Endothelial cell of umbilical vein (primary cell): ENCODE data around the gene PDLIM5. TPM values are rescaled to one million over a fixed set of nuclear protein-coding genes. Genes with fewer than 3 reads are reported as not detected.

ENCODE experiments used
- BruUV-seq: library from RNA; stranded (reverse); fragments of 400-500 nt; replicated peaks from 2 replicates; lab custom pipeline; 2021; lab: Mats Ljungman, UMichigan
- CTCF ChIA-PET: fragments of 300-600, 350-600 bp; sonication (Branson Sonifier 250); formaldehyde crosslinking; loops from one replicate; lab custom pipeline; 2021; ENCODE audit warnings: antibody characterized with exemption, inconsistent platforms; lab: Charles Lee
- POLR2A ChIA-PET: fragments of 300-600, 350-600 bp; sonication (Branson Sonifier 250); formaldehyde crosslinking; loops from one replicate; lab custom pipeline; 2021; ENCODE audit warnings: antibody characterized with exemption, inconsistent platforms; lab: Charles Lee
- DNase-seq: peaks from one replicate; pipeline ENCODE4 v3.0.0-alpha.2; 2011; ENCODE audit warnings: low read depth, low spot score
- FAIRE-seq: peaks from 2 replicates; lab custom pipeline; 2011; peaks lifted over from hg19 to GRCh38; lab: Jason Lieb, UNC
- H2AFZ ChIP-seq: 2 replicates; pipeline ENCODE4 v1.6.0; 2012; ENCODE audit warnings: low read depth, low read length, control low read depth, inconsistent platforms
- H3K27ac ChIP-seq: 2 replicates; pipeline ENCODE4 v1.5.1; 2011; ENCODE audit warnings: low read depth, mild to moderate bottlenecking, control low read depth, low read length, moderate library complexity; ENCODE audit not compliant: insufficient read depth
- H3K27me3 ChIP-seq, 2 experiments: 2 replicates each; pipeline versions ENCODE4 v1.6.0 to v1.6.1; 2011; ENCODE audit warnings: low read length in 2 of 2, mixed read lengths in 1 of 2; ENCODE audit not compliant: control insufficient read depth in 2 of 2, insufficient read depth in 2 of 2
- H3K36me3 ChIP-seq, 2 experiments: 2 replicates in 1 of 2; 3 replicates in 1 of 2; pipeline ENCODE4 v1.5.1; 2011; ENCODE audit warnings: low read length in 2 of 2, mild to moderate bottlenecking in 1 of 2, moderate library complexity in 1 of 2; ENCODE audit not compliant: control insufficient read depth in 2 of 2, insufficient read depth in 2 of 2; ENCODE audit errors: extremely low read depth in 1 of 2
- H3K4me1 ChIP-seq: 3 replicates; pipeline ENCODE4 v1.5.1; 2011; ENCODE audit warnings: mild to moderate bottlenecking, low read length; ENCODE audit not compliant: control insufficient read depth, insufficient read depth; ENCODE audit errors: extremely low read depth
- H3K4me2 ChIP-seq: 2 replicates; pipeline ENCODE4 v1.6.1; 2011; ENCODE audit warnings: low read length, control low read depth, mixed read lengths; ENCODE audit not compliant: insufficient read depth
- H3K4me3 ChIP-seq, 3 experiments: fragments of 200-600 bp in 1 of 3; sonication (generic), shearing (Covaris generic) in 1 of 3; replicated peaks in 1 of 3; 2 replicates each; pipeline ENCODE4 v1.5.1; 2011 to 2016; ENCODE audit warnings: control low read depth in 3 of 3, low read length in 3 of 3, mild to moderate bottlenecking in 2 of 3, inconsistent platforms in 1 of 3, low read depth in 1 of 3, moderate library complexity in 1 of 3; ENCODE audit not compliant: insufficient read depth in 1 of 3
- H3K79me2 ChIP-seq: 2 replicates; pipeline ENCODE4 v1.6.0; 2012; ENCODE audit warnings: low read length, inconsistent platforms; ENCODE audit not compliant: control insufficient read depth, insufficient read depth
- H3K9ac ChIP-seq: replicated peaks from 2 replicates; pipeline ENCODE3; 2011; ENCODE audit warnings: low read length, control low read depth; ENCODE audit not compliant: insufficient read depth; ENCODE audit errors: extremely low read depth
- H3K9me1 ChIP-seq: replicated peaks from 3 replicates; pipeline ENCODE4 v1.6.0; 2011; ENCODE audit warnings: mild to moderate bottlenecking, low read length; ENCODE audit not compliant: control insufficient read depth, insufficient read depth; ENCODE audit errors: extremely low read depth
- H3K9me3 ChIP-seq: replicated peaks from 2 replicates; pipeline ENCODE4 v1.5.1; 2012; ENCODE audit warnings: low read length, inconsistent platforms; ENCODE audit not compliant: control insufficient read depth, insufficient read depth
- H4K20me1 ChIP-seq: replicated peaks from 2 replicates; pipeline ENCODE3; 2011; ENCODE audit warnings: mild to moderate bottlenecking, low read length; ENCODE audit not compliant: control insufficient read depth, insufficient read depth; ENCODE audit errors: extremely low read depth
- CTCF ChIP-seq, 2 donors: IDR thresholded peaks; 1 replicate in 1 of 2; 2 replicates in 1 of 2; pipeline ENCODE4 v1.5.1; 2011; ENCODE audit warnings: low read length in 2 of 2, mild to moderate bottlenecking in 2 of 2, moderate library complexity in 2 of 2, control low read depth in 1 of 2, inconsistent platforms in 1 of 2, low read depth in 1 of 2; ENCODE audit not compliant: insufficient read depth in 1 of 2; ENCODE audit errors: extremely low read depth in 1 of 2
- EZH2 ChIP-seq: IDR thresholded peaks from 2 replicates; pipeline ENCODE4 v1.6.1; 2012; ENCODE audit warnings: borderline replicate concordance, low read depth, mild to moderate bottlenecking, moderate library complexity, low read length, inconsistent platforms; ENCODE audit not compliant: severe bottlenecking
- FOS ChIP-seq: IDR thresholded peaks from 2 replicates; pipeline ENCODE4 v1.6.1; 2011; ENCODE audit warnings: mild to moderate bottlenecking, low read length, moderate library complexity, borderline replicate concordance; ENCODE audit not compliant: insufficient read depth
- GATA2 ChIP-seq: IDR thresholded peaks from 2 replicates; pipeline ENCODE4 v1.7.0; 2011; ENCODE audit warnings: low read depth, mild to moderate bottlenecking, moderate library complexity, mixed read lengths, low read length; ENCODE audit not compliant: insufficient read length, insufficient read depth
- JUN ChIP-seq: IDR thresholded peaks from 2 replicates; pipeline ENCODE4 v1.6.1; 2011; ENCODE audit warnings: borderline replicate concordance, low read depth; ENCODE audit not compliant: insufficient read length, insufficient read depth
- MYC ChIP-seq: IDR thresholded peaks from one replicate; pipeline ENCODE4 v1.6.1; 2011; ENCODE audit warnings: mild to moderate bottlenecking, low read depth, low read length
- POLR2A ChIP-seq: IDR thresholded peaks from 2 replicates; pipeline ENCODE4 v1.6.1; 2012; ENCODE audit warnings: low read depth, mild to moderate bottlenecking, control low read depth, low read length
- POLR2AphosphoS5 ChIP-seq: IDR thresholded peaks from 2 replicates; pipeline ENCODE4 v1.6.1; 2012; ENCODE audit warnings: low read depth, mild to moderate bottlenecking, control low read depth, low read length, moderate library complexity; ENCODE audit not compliant: insufficient read depth
- dilution Hi-C: fragments of 300-500 bp; cut with MboI; formaldehyde crosslinking; loops from one replicate; pipeline ENCODE4 v1.15.0; 2019; ENCODE audit warnings: low sequenced_read_pairs; ENCODE audit not compliant: extremely low pct_ligation_motif_present
- intact Hi-C: fragments of 100-400 bp; cut with micrococcal nuclease; formaldehyde crosslinking; loops from one replicate; pipeline ENCODE4 v1.10.0; 2022
- polyA plus RNA-seq, 4 experiments: library from polyadenylated mRNA; depleted of rRNA in 3 of 4; stranded (reverse) in 3 of 4; unstranded in 1 of 4; fragments of >200 nt; gene quantifications; 2 replicates each; pipeline versions ENCODE4 v1.2.1 to v1.2.3, GENCODE V29; 2011 to 2012; ENCODE audit warnings: missing spikeins in 1 of 4
- total RNA-seq: library from RNA; stranded (reverse); gene quantifications from 2 replicates; pipeline ENCODE4 v1.2.3, GENCODE V29; 2021
- TF ChIP-seq, protein P1 (sequence below): IDR thresholded peaks from 2 replicates; pipeline ENCODE4 v1.6.1; 2011; ENCODE audit not compliant: insufficient read depth, insufficient read length

Gene PDLIM5
- total and polyA plus RNA-seq, 2 donors (not counting 3 experiments of a cell fraction or from before 2014, with no cell fraction given): 243 to 310 TPM

DNA sequence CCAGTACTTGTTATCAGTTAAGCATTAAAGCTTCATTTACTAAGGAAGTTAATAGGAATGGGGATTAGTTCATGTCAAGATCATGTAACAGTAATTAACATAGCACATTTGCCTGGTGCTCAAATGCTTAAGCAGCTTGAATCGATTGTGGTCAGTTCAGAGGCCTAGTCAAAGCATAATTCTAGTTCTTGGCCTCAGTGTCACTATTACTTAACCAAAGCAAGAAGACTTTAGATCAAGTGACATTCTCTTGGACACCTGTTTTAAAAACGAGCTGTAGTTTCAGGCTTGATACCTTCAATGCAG, 190.8 kb downstream of the PDLIM5 start:
- ChIA-PET CTCF (interaction anchor here (3.0 kb wide), 1 partner anchor 483 kb away, joined by 9 read pairs; no protein-coding TSS in a partner anchor), POLR2A (no interaction called here)
- H3K9me1 ChIP-seq: no peaks in the 10 kb centered on the region
- dilution Hi-C loops (no loop called here), intact Hi-C loops (no loop called here)
- H3K4me1 ChIP-seq: peaks cover 30% of the 10 kb centered on the region
- peaks cover 0 to 20% of the 10 kb centered on the region in 2 experiments for H3K36me3 ChIP-seq
- no peak overlapping the region for H3K4me3 ChIP-seq
- no peaks in the 10 kb centered on the region for H3K9me3 ChIP-seq
- H3K27ac ChIP-seq: peak overlapping the region; percentile 60
- H4K20me1 ChIP-seq: no peaks in the 10 kb centered on the region
- BruUV-seq: TSS peak; percentile 50
- FAIRE-seq: no peak
- DNase-seq: no peak
- no peak overlapping the region for H3K9ac ChIP-seq
- H3K4me2 ChIP-seq: peak overlapping the region; percentile 57
- no peaks in the 10 kb centered on the region for H3K27me3 ChIP-seq
- H2AFZ ChIP-seq: no peak overlapping the region
- TF ChIP-seq JUN (no peak), FOS (no peak), CTCF (IDR thresholded peaks at IDR 0.05; ENCODE audit: extremely low read depth in 1 of 2, insufficient read depth in 1 of 2, low read depth in 1 of 2, low read length in 2 of 2) (no peak), EZH2 (no peak), POLR2A (no peak), POLR2AphosphoS5 (no peak), MYC (no peak), GATA2 (no peak)
- TF ChIP-seq, protein P1, sequence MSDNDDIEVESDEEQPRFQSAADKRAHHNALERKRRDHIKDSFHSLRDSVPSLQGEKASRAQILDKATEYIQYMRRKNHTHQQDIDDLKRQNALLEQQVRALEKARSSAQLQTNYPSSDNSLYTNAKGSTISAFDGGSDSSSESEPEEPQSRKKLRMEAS: no peak
- H3K79me2 ChIP-seq: peaks cover 11% of the 10 kb centered on the region
